Measurements from ENCODE around the gene TRERF1.

DNA sequence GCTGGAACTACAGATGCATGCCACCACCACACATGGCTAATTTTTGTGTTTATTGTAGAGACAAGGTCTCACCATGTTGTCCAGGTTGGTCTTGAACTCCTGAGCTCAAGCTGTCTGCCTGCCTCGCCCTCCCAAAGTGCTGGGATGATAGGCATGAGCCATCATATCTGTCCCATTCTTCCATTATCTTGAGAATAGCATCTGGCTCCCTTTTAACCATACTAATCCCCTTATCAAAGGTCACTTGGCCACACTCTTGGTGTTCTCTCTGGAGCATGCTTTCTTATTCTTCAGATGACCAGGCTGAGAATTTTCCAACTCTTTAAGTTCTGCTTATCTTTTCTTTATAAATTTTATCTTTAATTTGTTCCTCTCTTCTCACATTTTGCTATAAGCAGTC is 15.9 kb upstream of the TRERF1 start:
- no peak for TF ChIP-seq POLR2A (IDR thresholded peaks at IDR 0.05)
- TF ChIP-seq, protein P1, sequence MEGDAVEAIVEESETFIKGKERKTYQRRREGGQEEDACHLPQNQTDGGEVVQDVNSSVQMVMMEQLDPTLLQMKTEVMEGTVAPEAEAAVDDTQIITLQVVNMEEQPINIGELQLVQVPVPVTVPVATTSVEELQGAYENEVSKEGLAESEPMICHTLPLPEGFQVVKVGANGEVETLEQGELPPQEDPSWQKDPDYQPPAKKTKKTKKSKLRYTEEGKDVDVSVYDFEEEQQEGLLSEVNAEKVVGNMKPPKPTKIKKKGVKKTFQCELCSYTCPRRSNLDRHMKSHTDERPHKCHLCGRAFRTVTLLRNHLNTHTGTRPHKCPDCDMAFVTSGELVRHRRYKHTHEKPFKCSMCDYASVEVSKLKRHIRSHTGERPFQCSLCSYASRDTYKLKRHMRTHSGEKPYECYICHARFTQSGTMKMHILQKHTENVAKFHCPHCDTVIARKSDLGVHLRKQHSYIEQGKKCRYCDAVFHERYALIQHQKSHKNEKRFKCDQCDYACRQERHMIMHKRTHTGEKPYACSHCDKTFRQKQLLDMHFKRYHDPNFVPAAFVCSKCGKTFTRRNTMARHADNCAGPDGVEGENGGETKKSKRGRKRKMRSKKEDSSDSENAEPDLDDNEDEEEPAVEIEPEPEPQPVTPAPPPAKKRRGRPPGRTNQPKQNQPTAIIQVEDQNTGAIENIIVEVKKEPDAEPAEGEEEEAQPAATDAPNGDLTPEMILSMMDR (IDR thresholded peaks at IDR 0.05), result no peak
